ENCODE results near the gene OSBP2.

OSBP2 gene

DNA sequence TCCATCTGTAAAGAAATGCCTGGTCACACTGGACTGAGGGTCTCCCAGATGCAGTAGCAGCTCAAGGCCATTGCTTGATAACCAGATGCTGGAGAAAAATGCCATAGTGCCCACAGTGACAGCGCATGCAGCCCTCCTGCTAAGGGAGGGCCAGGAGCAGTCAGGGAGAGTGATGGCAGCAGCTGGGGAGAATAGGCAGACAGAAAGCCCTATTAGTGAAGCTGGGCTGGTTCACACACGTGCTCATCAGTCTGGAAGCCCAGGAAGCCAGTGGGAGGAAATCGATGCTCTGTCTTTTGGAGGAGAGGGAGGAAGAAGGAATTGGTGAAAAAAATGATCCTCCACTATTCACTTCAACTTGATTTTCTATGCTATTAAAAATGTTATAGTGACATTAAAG lies 82.9 kb downstream of the OSBP2 start:
- no peak overlapping the region for H3K4me3 ChIP-seq (ENCODE audit: low read depth, low read length)
- TF ChIP-seq, protein P1, sequence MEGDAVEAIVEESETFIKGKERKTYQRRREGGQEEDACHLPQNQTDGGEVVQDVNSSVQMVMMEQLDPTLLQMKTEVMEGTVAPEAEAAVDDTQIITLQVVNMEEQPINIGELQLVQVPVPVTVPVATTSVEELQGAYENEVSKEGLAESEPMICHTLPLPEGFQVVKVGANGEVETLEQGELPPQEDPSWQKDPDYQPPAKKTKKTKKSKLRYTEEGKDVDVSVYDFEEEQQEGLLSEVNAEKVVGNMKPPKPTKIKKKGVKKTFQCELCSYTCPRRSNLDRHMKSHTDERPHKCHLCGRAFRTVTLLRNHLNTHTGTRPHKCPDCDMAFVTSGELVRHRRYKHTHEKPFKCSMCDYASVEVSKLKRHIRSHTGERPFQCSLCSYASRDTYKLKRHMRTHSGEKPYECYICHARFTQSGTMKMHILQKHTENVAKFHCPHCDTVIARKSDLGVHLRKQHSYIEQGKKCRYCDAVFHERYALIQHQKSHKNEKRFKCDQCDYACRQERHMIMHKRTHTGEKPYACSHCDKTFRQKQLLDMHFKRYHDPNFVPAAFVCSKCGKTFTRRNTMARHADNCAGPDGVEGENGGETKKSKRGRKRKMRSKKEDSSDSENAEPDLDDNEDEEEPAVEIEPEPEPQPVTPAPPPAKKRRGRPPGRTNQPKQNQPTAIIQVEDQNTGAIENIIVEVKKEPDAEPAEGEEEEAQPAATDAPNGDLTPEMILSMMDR (IDR thresholded peaks at IDR 0.05; ENCODE audit: borderline replicate concordance, insufficient read depth, low read depth, low read length): no peak

DNA sequence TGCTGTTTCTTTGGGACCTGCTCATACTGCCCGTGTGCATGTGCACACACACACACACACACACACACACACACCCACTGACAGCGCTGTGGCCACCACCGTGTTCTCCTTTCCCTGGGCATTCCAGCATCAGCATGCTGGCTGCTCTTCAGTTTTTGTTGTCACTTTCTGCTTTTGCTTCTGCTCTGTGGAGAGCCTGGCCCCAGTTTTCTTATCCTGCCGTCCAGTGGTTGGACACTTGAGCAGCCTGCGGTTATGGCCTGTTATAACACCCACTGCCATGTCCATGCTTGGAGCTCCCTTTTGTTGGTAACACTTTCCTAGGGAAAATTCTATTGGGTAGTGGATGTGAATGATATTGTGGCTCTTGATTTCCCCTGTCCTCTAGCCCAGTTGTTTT lies 83.6 kb downstream of the OSBP2 start:
- H3K4me3 ChIP-seq (ENCODE audit: low read depth, low read length): no peak overlapping the region
- TF ChIP-seq, protein P1 (IDR thresholded peaks at IDR 0.05; ENCODE audit: borderline replicate concordance, insufficient read depth, low read depth, low read length): no peak

DNA sequence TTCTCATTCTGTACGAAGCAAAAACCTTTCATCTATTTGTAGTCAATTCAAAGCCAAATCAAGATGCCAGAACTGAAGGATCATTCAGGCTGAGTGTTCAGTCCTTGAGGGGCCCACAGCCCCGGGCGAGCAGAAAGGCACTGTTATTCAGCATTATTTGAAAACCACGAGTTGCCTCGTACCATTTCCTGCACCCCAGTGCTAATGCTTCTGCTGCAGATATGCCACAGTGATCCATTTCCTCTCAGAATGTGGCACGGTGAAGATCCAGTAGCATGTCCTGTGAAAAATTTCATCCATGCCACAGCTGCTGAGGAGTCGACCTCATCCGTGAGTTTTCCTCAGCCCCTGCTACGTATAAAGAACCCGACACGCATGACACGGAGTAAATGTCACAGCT lies 85.4 kb downstream of the OSBP2 start:
- H3K4me3 ChIP-seq (ENCODE audit: low read depth, low read length): no peak overlapping the region
- TF ChIP-seq, protein P1 (IDR thresholded peaks at IDR 0.05; ENCODE audit: borderline replicate concordance, insufficient read depth, low read depth, low read length): no peak

DNA sequence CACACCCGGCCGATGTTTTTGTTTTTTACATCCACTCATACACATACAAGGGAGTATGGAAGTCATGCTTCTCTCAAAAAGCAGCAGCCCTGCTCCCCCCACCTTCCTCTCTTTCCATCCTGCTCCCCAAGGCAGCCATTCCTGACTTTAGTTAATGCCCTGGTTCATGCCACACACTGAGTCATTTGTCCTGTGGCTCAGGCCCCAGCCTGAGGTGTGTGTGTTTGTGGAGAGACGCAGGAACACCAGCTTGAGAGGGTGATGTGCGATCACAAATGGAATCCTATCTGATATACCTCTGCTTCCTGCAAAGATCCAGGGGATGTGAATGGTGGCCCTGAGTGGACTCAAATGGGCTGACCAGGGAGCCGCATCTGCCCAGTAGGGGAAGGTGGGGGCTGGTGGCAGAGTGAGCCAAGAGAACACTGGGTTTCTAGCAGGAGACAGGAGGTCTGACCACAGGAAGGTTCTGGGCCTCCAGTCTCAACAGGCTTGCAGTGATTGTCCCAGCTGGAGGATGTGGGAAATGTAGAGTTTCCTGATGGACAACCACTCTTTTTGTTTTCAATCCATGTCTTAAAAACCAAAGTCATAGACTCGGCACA lies 86.7 kb downstream of the OSBP2 start:
- H3K4me3 ChIP-seq (ENCODE audit: low read depth, low read length): no peak overlapping the region
- TF ChIP-seq, protein P1 (IDR thresholded peaks at IDR 0.05; ENCODE audit: borderline replicate concordance, insufficient read depth, low read depth, low read length): no peak

DNA sequence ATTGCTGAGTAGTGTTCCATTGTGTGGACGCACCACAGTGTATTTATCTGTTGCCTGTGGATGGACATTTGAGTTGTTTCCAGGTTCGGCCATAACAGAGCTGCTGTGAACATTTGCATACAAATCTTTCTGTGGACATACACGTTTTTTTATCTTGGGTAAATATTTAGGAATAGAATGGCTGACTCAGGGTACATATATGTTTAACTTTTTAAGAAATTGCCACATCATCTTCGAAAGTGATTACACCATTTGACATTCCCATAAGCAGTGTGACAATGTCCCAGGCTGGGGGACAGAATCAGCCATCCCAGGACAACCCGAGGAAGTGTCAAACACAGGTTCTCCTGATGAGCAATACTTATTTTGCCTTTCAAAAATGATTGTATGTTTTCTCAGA lies 87.9 kb downstream of the OSBP2 start:
- TF ChIP-seq, protein P1 (IDR thresholded peaks at IDR 0.05; ENCODE audit: borderline replicate concordance, insufficient read depth, low read depth, low read length): no peak
- no peak overlapping the region for H3K4me3 ChIP-seq (ENCODE audit: low read depth, low read length)

DNA sequence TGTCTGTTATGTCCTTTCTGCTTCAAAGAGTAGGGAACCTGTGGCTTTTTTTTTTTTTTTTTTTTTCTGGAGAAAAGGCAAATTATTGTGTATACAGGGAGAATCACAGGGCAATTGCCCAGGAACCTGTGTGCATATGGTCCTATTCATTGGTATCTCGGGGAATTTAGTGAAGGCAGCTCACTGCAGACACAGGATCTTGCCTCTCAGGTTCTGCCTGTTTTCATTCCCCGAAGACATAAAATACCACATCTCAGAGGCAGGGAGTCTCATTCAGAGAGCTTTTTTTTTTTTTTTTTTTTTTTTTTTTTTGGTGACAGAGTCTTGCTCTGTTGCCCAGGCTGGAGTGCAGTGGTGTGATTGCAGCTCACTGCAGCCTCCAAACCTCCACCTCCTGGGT lies 88.3 kb downstream of the OSBP2 start:
- TF ChIP-seq, protein P1 (IDR thresholded peaks at IDR 0.05; ENCODE audit: borderline replicate concordance, insufficient read depth, low read depth, low read length): no peak
- no peak overlapping the region for H3K4me3 ChIP-seq (ENCODE audit: low read depth, low read length)

DNA sequence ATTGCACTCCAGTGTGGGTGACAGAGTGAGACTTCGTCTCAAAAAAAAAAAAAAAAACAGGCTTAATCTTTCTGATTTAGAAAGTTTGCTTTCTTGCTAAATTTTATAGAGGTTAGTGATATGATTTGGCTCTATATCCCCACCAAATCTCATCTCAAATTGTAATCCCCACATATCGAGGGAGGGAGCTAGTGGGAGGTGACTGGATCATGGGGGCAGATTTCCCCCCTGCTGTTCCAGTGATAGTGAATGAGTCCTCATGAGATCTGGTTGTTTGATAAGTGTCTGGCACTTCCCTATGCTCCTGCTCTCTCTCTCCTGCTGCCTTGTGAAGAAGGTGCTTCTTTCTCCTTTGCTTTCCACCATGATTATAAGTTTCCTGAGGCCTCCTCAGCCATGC lies 90.9 kb downstream of the OSBP2 start:
- H3K4me3 ChIP-seq (ENCODE audit: low read depth, low read length): no peak overlapping the region
- TF ChIP-seq, protein P1 (IDR thresholded peaks at IDR 0.05; ENCODE audit: borderline replicate concordance, insufficient read depth, low read depth, low read length): no peak
